Bronchial epithelial cell (primary cell): Measurements from ENCODE around the gene NUP85. TPM values are rescaled to one million over a fixed set of nuclear protein-coding genes. Genes with fewer than 3 reads are reported as not detected.

Source experiments
- DNase-seq: peaks from one replicate; pipeline ENCODE4 v3.0.0-alpha.2; 2010; ENCODE audit warnings: low read depth
- FAIRE-seq: peaks from 2 replicates; lab custom pipeline; 2011; peaks lifted over from hg19 to GRCh38; lab: Jason Lieb, UNC
- H3K27me3 ChIP-seq: 2 replicates; pipeline ENCODE4 v1.5.1; 2011; ENCODE audit warnings: low read length; ENCODE audit not compliant: control insufficient read depth, insufficient read depth
- H3K36me3 ChIP-seq: 2 replicates; pipeline ENCODE4 v1.5.1; 2011; ENCODE audit warnings: low read length; ENCODE audit not compliant: control insufficient read depth, insufficient read depth
- H3K4me3 ChIP-seq: 2 replicates; pipeline ENCODE4 v1.5.1; 2011; ENCODE audit warnings: mild to moderate bottlenecking, low read depth, low read length, control low read depth
- CTCF ChIP-seq: IDR thresholded peaks from 2 replicates; pipeline ENCODE4 v1.5.1; 2011; ENCODE audit warnings: mild to moderate bottlenecking, moderate library complexity, low read length, control low read depth, inconsistent platforms; ENCODE audit not compliant: insufficient read depth, severe bottlenecking
- total RNA-seq: library from RNA; depleted of rRNA; stranded (reverse); fragments of >200 nt; gene quantifications from 2 replicates; pipeline ENCODE4 v1.2.1, GENCODE V29; 2014

Gene NUP85
- total RNA-seq, 1 donor from 2014 or later: 22.4 TPM

- DNase-seq (no peak), FAIRE-seq (peak; percentile 86)
- Histone ChIP-seq H3K36me3 (peaks cover 44% of the 10 kb centered on the region), H3K27me3 (no peaks in the 10 kb centered on the region), H3K4me3 (no peak overlapping the region)
- no peak for TF ChIP-seq CTCF
Observed at GRCh38 chr17:75244133-75244866, 38.8 kb downstream of the NUP85 start.

GRCh38 chr17:75245011-75245410, 39.5 kb downstream of the NUP85 start:
- no peaks in the 10 kb centered on the region for H3K27me3 ChIP-seq
- TF ChIP-seq CTCF: no peak
- no peak overlapping the region for H3K4me3 ChIP-seq
- FAIRE-seq: no peak
- H3K36me3 ChIP-seq: peaks cover 39% of the 10 kb centered on the region
- DNase-seq: no peak

- DNase-seq (no peak), FAIRE-seq (no peak)
- H3K27me3 ChIP-seq: no peaks in the 10 kb centered on the region
- TF ChIP-seq CTCF: no peak
- no peak overlapping the region for H3K4me3 ChIP-seq
- peaks cover 30% of the 10 kb centered on the region for H3K36me3 ChIP-seq
Observed at GRCh38 chr17:75246404-75246803, 40.9 kb downstream of the NUP85 start.

GRCh38 chr17:75249564-75249963, 44.1 kb downstream of the NUP85 start:
- no peaks in the 10 kb centered on the region for H3K27me3 ChIP-seq
- no peak for FAIRE-seq
- DNase-seq: no peak
- no peak overlapping the region for H3K4me3 ChIP-seq
- H3K36me3 ChIP-seq: peaks cover 12% of the 10 kb centered on the region
- TF ChIP-seq CTCF: no peak

- Histone ChIP-seq H3K36me3 (peaks cover 11% of the 10 kb centered on the region), H3K4me3 (no peak overlapping the region), H3K27me3 (no peaks in the 10 kb centered on the region)
- DNase-seq (peak; percentile 32), FAIRE-seq (no peak)
- TF ChIP-seq CTCF: no peak
Observed at GRCh38 chr17:75250009-75250471, 44.6 kb downstream of the NUP85 start.
